Measurements from ENCODE around the gene SLC13A3. TPM values are rescaled to one million over a fixed set of nuclear protein-coding genes. Genes with fewer than 3 reads are reported as not detected.

The SLC13A3 gene
- total and polyA plus RNA-seq, 12 donors: 0.13 to 1.2 (median 0.58) TPM

DNA sequence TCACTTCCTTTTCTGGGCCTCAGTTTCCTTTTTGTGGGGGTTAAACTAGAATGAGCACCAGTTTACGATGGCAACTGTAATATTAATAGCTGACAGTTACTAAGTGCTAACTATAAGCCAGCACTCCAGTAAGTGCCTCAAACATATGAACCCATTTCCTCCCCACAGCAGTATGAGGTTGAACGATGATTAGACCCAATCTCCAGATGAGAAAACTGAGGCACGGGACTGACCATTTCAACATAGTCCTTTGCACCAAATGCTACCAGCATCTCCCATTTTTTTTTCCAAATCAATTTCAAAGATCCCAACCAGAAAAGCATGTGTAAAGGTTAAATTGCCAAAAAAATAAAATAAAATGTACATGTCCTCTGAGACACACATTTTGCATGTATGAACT lies 7.1 kb downstream of the SLC13A3 start:
- Histone ChIP-seq H3K36me3 (no peaks in the 10 kb centered on the region), H3K4me1 (no peaks in the 10 kb centered on the region), H3K4me3 (no peak overlapping the region), H3K27me3 (peaks cover 0 to 7% (median 0%) of the 10 kb centered on the region in 7 donors), H3K27ac (no peak overlapping the region), H3K9me3 (no peaks in the 10 kb centered on the region)
- intact Hi-C loops (cut with DNase I): no loop called here
- TF ChIP-seq, protein P1, sequence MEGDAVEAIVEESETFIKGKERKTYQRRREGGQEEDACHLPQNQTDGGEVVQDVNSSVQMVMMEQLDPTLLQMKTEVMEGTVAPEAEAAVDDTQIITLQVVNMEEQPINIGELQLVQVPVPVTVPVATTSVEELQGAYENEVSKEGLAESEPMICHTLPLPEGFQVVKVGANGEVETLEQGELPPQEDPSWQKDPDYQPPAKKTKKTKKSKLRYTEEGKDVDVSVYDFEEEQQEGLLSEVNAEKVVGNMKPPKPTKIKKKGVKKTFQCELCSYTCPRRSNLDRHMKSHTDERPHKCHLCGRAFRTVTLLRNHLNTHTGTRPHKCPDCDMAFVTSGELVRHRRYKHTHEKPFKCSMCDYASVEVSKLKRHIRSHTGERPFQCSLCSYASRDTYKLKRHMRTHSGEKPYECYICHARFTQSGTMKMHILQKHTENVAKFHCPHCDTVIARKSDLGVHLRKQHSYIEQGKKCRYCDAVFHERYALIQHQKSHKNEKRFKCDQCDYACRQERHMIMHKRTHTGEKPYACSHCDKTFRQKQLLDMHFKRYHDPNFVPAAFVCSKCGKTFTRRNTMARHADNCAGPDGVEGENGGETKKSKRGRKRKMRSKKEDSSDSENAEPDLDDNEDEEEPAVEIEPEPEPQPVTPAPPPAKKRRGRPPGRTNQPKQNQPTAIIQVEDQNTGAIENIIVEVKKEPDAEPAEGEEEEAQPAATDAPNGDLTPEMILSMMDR (IDR thresholded peaks at IDR 0.05): no peak
- DNase-seq (no peak), ATAC-seq (no peak)
- WGBS, 2 donors: 93 to 95% methylated on average over 3 of the region's 3 CpGs

DNA sequence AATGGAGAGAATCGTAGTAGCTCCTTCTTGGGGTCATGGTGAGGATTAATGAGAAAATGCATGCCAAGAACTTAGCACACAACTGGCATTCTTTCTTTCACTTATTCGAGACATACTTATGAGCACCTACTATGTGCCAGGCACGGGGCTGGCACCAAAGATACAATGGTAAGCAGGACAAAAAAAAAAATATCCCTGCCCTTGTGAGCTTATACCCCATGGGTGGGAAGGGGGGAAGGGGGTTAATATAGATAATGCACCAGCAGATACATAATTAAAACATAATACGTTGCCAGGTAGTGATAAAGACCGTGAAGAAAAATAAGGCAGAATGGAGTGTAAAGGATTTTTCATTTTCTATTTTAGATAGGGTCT lies 8.3 kb downstream of the SLC13A3 start:
- H3K4me1 ChIP-seq: no peaks in the 10 kb centered on the region
- H3K27me3 ChIP-seq: peaks cover 0 to 7% (median 0%) of the 10 kb centered on the region in 7 donors
- DNase-seq (no peak), ATAC-seq (no peak)
- no peaks in the 10 kb centered on the region for H3K36me3 ChIP-seq
- TF ChIP-seq, protein P1 (IDR thresholded peaks at IDR 0.05): no peak
- no peak overlapping the region for H3K4me3 ChIP-seq
- no peaks in the 10 kb centered on the region for H3K9me3 ChIP-seq
- H3K27ac ChIP-seq: no peak overlapping the region
- 66 to 76% methylated on average over 5 of the region's 5 CpGs for WGBS, 2 donors
- intact Hi-C loops (cut with DNase I): no loop called here

DNA sequence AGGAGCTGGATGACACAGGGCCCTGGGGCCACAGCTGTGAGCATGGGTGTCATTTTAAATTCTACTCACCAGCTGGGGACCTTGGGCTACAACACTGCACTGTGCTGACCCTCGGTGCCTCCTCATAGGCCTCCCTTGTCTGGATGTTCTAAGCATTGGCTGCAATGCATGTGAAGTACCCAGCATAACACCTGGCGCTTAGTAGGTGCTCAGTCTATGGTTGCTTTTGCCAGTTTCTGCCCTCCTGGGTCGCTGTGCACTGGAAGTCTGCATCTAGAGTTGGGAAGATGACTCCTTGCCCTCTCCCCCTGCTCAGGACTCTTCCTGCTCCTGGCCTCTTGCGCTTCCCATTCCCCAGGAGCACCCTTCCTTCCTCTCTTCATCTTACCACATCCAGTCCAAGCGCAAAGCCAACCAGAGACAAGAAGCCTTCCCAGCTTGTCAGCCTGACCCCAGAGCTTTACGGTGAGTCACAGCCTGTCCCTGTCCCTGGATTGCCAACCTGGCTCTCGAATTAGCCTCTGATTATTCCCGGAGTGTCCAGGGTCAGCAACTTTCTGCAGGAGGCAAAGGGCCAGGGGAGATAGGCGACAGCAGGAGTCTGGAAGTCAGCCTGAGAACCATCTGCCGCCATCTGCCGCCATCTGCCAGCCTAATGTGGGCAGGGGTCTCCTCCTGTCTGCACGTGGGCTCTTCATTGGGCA lies 8.8 kb downstream of the SLC13A3 start:
- TF ChIP-seq, protein P1 (IDR thresholded peaks at IDR 0.05): no peak
- 66 to 78% methylated on average over 12 of the region's 12 CpGs for whole genome bisulfite sequencing, 2 donors
- Histone ChIP-seq H3K9me3 (no peaks in the 10 kb centered on the region), H3K4me1 (no peaks in the 10 kb centered on the region), H3K36me3 (no peaks in the 10 kb centered on the region), H3K4me3 (no peak overlapping the region), H3K27me3 (peaks cover 0 to 7% (median 0%) of the 10 kb centered on the region in 7 donors), H3K27ac (no peak overlapping the region)
- intact Hi-C loops (cut with DNase I): no loop called here
- DNase-seq: no peak
- ATAC-seq: peak in 6 of 8 donors; percentile 35 to 74 (median 44)

DNA sequence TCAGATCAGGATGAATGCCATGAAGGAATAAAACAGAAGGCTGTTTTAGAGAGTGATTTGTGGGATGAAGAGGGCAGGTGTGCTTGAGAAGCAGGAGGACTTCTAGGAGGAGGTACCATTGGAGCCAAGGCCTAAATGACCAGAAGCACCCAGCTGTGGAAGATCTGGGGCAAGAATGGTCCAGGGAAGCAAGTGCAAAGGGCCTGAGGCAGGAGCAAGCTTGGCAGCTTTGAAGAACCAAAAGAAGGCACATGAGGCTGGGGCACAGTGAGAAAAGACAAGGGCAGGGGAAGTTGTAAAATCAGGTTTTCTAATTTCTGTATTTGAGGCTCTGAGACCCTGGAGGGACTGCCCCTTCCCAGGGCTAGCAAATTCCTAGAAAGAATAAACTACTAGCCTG lies 9.8 kb downstream of the SLC13A3 start:
- H3K36me3 ChIP-seq: no peaks in the 10 kb centered on the region
- ATAC-seq: no peak
- no peaks in the 10 kb centered on the region for H3K9me3 ChIP-seq
- peaks cover 0 to 7% (median 0%) of the 10 kb centered on the region in 7 donors for H3K27me3 ChIP-seq
- TF ChIP-seq, protein P1 (IDR thresholded peaks at IDR 0.05): no peak
- H3K27ac ChIP-seq: no peak overlapping the region
- intact Hi-C loops (cut with DNase I): no loop called here
- DNase-seq: no peak
- H3K4me1 ChIP-seq: no peaks in the 10 kb centered on the region
- no peak overlapping the region for H3K4me3 ChIP-seq

All from heart right ventricle (tissue), 16 donors.